OCI-LY1 (cell line): ENCODE results near the gene ESPN.

Experiments used
- EZH2 ChIP-seq: fragments of 200-600 bp; sonication (generic), shearing (Covaris generic); IDR thresholded peaks from 2 replicates; pipeline ENCODE4 v1.8.0; 2017; ENCODE audit warnings: borderline replicate concordance, mixed run types, mild to moderate bottlenecking, antibody characterized with exemption, low read length, moderate library complexity, mixed read lengths
- TF ChIP-seq, protein P1 (sequence below): fragments of 200-600 bp; sonication (generic), shearing (Covaris generic); IDR thresholded peaks from 2 replicates; pipeline ENCODE4 v1.5.1; 2017; ENCODE audit warnings: mild to moderate bottlenecking, antibody characterized with exemption, low read length, moderate library complexity, mixed read lengths

GRCh38 chr1:6426972-6427350, 2.4 kb downstream of the ESPN start:
- TF ChIP-seq, protein P1, sequence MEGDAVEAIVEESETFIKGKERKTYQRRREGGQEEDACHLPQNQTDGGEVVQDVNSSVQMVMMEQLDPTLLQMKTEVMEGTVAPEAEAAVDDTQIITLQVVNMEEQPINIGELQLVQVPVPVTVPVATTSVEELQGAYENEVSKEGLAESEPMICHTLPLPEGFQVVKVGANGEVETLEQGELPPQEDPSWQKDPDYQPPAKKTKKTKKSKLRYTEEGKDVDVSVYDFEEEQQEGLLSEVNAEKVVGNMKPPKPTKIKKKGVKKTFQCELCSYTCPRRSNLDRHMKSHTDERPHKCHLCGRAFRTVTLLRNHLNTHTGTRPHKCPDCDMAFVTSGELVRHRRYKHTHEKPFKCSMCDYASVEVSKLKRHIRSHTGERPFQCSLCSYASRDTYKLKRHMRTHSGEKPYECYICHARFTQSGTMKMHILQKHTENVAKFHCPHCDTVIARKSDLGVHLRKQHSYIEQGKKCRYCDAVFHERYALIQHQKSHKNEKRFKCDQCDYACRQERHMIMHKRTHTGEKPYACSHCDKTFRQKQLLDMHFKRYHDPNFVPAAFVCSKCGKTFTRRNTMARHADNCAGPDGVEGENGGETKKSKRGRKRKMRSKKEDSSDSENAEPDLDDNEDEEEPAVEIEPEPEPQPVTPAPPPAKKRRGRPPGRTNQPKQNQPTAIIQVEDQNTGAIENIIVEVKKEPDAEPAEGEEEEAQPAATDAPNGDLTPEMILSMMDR, result no peak
- no peak for TF ChIP-seq EZH2
